ENCODE measurements around the gene THAP5. TPM values are rescaled to one million over a fixed set of nuclear protein-coding genes. Genes with fewer than 3 reads are reported as not detected.

The THAP5 gene
- total RNA-seq, 1 experiment from 2014 or later = 19.5 TPM

DNA sequence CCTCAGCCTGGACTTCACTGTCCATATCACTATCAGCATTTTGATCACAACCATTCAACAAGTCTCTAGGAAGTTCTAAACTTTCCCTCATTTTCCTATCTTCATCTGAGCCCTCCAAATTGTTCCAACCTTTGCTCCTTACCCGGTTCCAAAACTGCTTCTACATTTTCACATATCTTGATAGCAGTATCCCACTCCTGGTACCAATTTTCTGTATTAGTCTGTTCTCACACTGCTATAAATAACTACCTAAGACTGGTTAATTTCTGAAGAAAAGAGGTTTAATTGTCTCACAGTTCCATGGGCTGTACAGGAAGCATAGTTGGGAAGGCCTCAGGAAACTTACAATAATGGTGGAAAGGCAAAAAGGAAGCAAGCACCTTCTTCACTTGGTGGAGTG is 11.9 kb downstream of the THAP5 start:
- DNase-seq (ENCODE audit: low spot score) (no peak), ATAC-seq (no peak)
- Mint-ChIP-seq H3K27me3 (ENCODE audit: low read depth) (peaks cover 3% of the 10 kb centered on the region; the same call in 1 of the 2 replicates), H3K27ac (no peak overlapping the region), H3K9me3 (peaks cover 20% of the 10 kb centered on the region), H3K4me1 (no peaks in the 10 kb centered on the region; the same call in 1 of the 2 replicates), H3K36me3 (peaks cover 23% of the 10 kb centered on the region), H3K4me3 (no peak overlapping the region)
- TF ChIP-seq, protein P1, sequence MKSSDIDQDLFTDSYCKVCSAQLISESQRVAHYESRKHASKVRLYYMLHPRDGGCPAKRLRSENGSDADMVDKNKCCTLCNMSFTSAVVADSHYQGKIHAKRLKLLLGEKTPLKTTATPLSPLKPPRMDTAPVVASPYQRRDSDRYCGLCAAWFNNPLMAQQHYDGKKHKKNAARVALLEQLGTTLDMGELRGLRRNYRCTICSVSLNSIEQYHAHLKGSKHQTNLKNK (CRISPR knock-in tag; IDR thresholded peaks at IDR 0.05) = no peak
- no peak for TF ChIP-seq JAZF1 (CRISPR knock-in tag; IDR thresholded peaks at IDR 0.05)
- TF ChIP-seq, protein P2, sequence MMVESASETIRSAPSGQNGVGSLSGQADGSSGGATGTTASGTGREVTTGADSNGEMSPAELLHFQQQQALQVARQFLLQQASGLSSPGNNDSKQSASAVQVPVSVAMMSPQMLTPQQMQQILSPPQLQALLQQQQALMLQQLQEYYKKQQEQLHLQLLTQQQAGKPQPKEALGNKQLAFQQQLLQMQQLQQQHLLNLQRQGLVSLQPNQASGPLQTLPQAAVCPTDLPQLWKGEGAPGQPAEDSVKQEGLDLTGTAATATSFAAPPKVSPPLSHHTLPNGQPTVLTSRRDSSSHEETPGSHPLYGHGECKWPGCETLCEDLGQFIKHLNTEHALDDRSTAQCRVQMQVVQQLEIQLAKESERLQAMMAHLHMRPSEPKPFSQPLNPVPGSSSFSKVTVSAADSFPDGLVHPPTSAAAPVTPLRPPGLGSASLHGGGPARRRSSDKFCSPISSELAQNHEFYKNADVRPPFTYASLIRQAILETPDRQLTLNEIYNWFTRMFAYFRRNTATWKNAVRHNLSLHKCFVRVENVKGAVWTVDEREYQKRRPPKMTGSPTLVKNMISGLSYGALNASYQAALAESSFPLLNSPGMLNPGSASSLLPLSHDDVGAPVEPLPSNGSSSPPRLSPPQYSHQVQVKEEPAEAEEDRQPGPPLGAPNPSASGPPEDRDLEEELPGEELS (CRISPR knock-in tag; IDR thresholded peaks at IDR 0.05) = no peak
- TF ChIP-seq NR3C1 (CRISPR knock-in tag; conservative IDR thresholded peaks at IDR 0.05; ENCODE audit: low read depth) = no peak
- TF ChIP-seq, protein P3, sequence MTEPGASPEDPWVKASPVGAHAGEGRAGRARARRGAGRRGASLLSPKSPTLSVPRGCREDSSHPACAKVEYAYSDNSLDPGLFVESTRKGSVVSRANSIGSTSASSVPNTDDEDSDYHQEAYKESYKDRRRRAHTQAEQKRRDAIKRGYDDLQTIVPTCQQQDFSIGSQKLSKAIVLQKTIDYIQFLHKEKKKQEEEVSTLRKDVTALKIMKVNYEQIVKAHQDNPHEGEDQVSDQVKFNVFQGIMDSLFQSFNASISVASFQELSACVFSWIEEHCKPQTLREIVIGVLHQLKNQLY (CRISPR knock-in tag; IDR thresholded peaks at IDR 0.05) = no peak
- TF ChIP-seq, protein P4, sequence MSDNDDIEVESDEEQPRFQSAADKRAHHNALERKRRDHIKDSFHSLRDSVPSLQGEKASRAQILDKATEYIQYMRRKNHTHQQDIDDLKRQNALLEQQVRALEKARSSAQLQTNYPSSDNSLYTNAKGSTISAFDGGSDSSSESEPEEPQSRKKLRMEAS (CRISPR knock-in tag; IDR thresholded peaks at IDR 0.05) = no peak
- no peak for TF ChIP-seq EMX1 (CRISPR knock-in tag; IDR thresholded peaks at IDR 0.05)
- TF ChIP-seq NFE2L1 (CRISPR knock-in tag; IDR thresholded peaks at IDR 0.05) = no peak
- no peak for TF ChIP-seq TEAD4 (CRISPR knock-in tag; IDR thresholded peaks at IDR 0.05)
- no peak for TF ChIP-seq SMAD4 (CRISPR knock-in tag; IDR thresholded peaks at IDR 0.05)
- TF ChIP-seq PRRX2 (CRISPR knock-in tag; IDR thresholded peaks at IDR 0.05) = no peak
- TF ChIP-seq, protein P5, sequence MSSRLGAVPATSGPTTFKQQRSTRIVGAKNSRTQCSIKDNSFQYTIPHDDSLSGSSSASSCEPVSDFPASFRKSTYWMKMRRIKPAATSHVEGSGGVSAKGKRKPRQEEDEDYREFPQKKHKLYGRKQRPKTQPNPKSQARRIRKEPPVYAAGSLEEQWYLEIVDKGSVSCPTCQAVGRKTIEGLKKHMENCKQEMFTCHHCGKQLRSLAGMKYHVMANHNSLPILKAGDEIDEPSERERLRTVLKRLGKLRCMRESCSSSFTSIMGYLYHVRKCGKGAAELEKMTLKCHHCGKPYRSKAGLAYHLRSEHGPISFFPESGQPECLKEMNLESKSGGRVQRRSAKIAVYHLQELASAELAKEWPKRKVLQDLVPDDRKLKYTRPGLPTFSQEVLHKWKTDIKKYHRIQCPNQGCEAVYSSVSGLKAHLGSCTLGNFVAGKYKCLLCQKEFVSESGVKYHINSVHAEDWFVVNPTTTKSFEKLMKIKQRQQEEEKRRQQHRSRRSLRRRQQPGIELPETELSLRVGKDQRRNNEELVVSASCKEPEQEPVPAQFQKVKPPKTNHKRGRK (CRISPR knock-in tag; IDR thresholded peaks at IDR 0.05; ENCODE audit: borderline replicate concordance) = no peak
- TF ChIP-seq OVOL2 (CRISPR knock-in tag; IDR thresholded peaks at IDR 0.05; ENCODE audit: borderline replicate concordance) = no peak
- no peak for TF ChIP-seq ZNF671 (CRISPR knock-in tag; IDR thresholded peaks at IDR 0.05)
- TF ChIP-seq, protein P6, sequence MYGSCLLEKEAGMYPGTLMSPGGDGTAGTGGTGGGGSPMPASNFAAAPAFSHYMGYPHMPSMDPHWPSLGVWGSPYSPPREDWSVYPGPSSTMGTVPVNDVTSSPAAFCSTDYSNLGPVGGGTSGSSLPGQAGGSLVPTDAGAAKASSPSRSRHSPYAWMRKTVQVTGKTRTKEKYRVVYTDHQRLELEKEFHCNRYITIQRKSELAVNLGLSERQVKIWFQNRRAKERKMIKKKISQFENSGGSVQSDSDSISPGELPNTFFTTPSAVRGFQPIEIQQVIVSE (CRISPR knock-in tag; IDR thresholded peaks at IDR 0.05; ENCODE audit: borderline replicate concordance) = no peak
- POLR2A ChIA-PET = no interaction called here
- CTCF ChIA-PET = no interaction called here

DNA sequence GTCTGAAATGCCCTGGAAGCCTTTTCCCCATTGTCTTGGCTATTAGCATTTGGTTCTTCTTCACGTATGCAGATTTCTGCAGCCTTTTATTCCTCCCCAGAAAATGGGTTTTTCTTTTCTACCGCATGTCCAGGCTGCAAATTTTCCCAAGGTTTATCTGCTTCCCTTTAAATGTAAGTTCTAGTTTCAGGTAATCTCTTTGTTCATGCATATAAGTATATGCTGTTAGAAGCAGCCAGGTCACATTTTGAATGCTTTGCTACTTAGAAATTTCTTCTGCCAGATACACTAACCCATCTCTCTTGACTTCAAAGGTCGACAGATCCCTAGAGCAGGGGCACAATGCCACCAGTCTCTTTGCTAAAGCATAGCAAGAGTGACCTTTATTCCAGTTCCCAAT is 12.3 kb downstream of the THAP5 start:
- no peak for ATAC-seq
- POLR2A ChIA-PET = no interaction called here
- Mint-ChIP-seq H3K4me1 (no peaks in the 10 kb centered on the region; the same call in 1 of the 2 replicates), H3K27ac (no peak overlapping the region), H3K4me3 (no peak overlapping the region), H3K36me3 (peaks cover 23% of the 10 kb centered on the region), H3K27me3 (ENCODE audit: low read depth) (peaks cover 3% of the 10 kb centered on the region; the same call in 1 of the 2 replicates), H3K9me3 (peaks cover 20% of the 10 kb centered on the region)
- CTCF ChIA-PET = no interaction called here
- no peak for DNase-seq (ENCODE audit: low spot score)
- TF ChIP-seq, protein P7, sequence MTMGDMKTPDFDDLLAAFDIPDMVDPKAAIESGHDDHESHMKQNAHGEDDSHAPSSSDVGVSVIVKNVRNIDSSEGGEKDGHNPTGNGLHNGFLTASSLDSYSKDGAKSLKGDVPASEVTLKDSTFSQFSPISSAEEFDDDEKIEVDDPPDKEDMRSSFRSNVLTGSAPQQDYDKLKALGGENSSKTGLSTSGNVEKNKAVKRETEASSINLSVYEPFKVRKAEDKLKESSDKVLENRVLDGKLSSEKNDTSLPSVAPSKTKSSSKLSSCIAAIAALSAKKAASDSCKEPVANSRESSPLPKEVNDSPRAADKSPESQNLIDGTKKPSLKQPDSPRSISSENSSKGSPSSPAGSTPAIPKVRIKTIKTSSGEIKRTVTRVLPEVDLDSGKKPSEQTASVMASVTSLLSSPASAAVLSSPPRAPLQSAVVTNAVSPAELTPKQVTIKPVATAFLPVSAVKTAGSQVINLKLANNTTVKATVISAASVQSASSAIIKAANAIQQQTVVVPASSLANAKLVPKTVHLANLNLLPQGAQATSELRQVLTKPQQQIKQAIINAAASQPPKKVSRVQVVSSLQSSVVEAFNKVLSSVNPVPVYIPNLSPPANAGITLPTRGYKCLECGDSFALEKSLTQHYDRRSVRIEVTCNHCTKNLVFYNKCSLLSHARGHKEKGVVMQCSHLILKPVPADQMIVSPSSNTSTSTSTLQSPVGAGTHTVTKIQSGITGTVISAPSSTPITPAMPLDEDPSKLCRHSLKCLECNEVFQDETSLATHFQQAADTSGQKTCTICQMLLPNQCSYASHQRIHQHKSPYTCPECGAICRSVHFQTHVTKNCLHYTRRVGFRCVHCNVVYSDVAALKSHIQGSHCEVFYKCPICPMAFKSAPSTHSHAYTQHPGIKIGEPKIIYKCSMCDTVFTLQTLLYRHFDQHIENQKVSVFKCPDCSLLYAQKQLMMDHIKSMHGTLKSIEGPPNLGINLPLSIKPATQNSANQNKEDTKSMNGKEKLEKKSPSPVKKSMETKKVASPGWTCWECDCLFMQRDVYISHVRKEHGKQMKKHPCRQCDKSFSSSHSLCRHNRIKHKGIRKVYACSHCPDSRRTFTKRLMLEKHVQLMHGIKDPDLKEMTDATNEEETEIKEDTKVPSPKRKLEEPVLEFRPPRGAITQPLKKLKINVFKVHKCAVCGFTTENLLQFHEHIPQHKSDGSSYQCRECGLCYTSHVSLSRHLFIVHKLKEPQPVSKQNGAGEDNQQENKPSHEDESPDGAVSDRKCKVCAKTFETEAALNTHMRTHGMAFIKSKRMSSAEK (CRISPR knock-in tag; IDR thresholded peaks at IDR 0.05; ENCODE audit: borderline replicate concordance) = no peak
- no peak for TF ChIP-seq ZNF232 (CRISPR knock-in tag; IDR thresholded peaks at IDR 0.05)
- TF ChIP-seq CBFB (CRISPR knock-in tag; IDR thresholded peaks at IDR 0.05; ENCODE audit: low read depth) = no peak
- TF ChIP-seq, protein P3 (CRISPR knock-in tag; IDR thresholded peaks at IDR 0.05) = no peak
- TF ChIP-seq, protein P8, sequence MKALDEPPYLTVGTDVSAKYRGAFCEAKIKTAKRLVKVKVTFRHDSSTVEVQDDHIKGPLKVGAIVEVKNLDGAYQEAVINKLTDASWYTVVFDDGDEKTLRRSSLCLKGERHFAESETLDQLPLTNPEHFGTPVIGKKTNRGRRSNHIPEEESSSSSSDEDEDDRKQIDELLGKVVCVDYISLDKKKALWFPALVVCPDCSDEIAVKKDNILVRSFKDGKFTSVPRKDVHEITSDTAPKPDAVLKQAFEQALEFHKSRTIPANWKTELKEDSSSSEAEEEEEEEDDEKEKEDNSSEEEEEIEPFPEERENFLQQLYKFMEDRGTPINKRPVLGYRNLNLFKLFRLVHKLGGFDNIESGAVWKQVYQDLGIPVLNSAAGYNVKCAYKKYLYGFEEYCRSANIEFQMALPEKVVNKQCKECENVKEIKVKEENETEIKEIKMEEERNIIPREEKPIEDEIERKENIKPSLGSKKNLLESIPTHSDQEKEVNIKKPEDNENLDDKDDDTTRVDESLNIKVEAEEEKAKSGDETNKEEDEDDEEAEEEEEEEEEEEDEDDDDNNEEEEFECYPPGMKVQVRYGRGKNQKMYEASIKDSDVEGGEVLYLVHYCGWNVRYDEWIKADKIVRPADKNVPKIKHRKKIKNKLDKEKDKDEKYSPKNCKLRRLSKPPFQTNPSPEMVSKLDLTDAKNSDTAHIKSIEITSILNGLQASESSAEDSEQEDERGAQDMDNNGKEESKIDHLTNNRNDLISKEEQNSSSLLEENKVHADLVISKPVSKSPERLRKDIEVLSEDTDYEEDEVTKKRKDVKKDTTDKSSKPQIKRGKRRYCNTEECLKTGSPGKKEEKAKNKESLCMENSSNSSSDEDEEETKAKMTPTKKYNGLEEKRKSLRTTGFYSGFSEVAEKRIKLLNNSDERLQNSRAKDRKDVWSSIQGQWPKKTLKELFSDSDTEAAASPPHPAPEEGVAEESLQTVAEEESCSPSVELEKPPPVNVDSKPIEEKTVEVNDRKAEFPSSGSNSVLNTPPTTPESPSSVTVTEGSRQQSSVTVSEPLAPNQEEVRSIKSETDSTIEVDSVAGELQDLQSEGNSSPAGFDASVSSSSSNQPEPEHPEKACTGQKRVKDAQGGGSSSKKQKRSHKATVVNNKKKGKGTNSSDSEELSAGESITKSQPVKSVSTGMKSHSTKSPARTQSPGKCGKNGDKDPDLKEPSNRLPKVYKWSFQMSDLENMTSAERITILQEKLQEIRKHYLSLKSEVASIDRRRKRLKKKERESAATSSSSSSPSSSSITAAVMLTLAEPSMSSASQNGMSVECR (CRISPR knock-in tag; IDR thresholded peaks at IDR 0.05; ENCODE audit: borderline replicate concordance) = no peak
- TF ChIP-seq ZNF423 (CRISPR knock-in tag; IDR thresholded peaks at IDR 0.05) = no peak
- no peak for TF ChIP-seq HMGA2 (CRISPR knock-in tag; IDR thresholded peaks at IDR 0.05)
